Stimulated activated CD4-positive, alpha-beta T cell treated with anti-CD3 and anti-CD28 coated beads, TNF-alpha, amount 100 ng/mL, for 1 hour (primary cell): ENCODE data around the gene OCA2.
"Not testable (repeated sequence)": the region's sequence is repeated elsewhere in the genome, so short reads cannot be mapped to it uniquely, and the experiment has no call there.

Source experiments
- DNase-seq, 3 donors: peaks; one replicate each; pipeline ENCODE4 v3.0.0-alpha.2; 2020; ENCODE audit warnings: low read depth in 3 of 3, low spot score in 1 of 3

OCA2 gene

DNA sequence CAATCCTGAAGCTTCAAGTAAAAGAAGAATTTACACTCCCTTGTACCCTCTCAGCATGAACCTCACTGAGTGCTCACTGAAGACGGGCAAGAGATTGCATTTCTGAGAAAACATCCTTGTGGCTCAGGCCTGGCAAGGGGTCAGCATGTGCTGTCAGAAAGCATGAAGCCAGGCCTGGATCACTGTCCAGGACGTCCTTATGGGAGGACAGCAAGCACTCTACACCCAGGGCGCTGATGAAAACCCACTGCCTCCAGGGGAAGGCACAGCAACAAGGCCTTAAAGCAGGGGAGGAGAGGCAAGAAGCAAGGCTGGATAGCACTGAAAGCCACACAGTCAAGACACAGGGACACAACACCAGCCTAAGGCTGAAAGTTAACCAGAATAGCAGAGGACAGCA lies 315.4 kb downstream of the OCA2 start:
- no peak for DNase-seq

DNA sequence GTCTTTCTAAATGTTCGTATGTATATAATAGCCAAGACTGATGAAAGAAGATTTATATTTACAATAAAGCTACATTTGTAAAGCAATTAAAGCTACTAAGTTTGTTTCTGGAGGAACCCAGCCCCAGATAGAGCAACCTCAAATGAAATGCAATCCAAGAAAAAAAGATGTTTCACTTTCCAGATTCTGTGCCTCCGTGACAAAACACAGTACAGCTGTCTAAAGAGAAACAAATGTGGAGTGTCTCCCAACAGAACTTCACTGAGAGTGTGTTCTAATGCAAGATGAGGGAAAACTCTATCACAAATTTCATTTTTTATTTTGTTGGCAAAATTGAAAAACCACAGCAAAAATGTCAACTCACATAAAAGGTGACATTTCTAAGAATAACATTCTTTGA lies 317.0 kb downstream of the OCA2 start:
- no peak for DNase-seq

DNA sequence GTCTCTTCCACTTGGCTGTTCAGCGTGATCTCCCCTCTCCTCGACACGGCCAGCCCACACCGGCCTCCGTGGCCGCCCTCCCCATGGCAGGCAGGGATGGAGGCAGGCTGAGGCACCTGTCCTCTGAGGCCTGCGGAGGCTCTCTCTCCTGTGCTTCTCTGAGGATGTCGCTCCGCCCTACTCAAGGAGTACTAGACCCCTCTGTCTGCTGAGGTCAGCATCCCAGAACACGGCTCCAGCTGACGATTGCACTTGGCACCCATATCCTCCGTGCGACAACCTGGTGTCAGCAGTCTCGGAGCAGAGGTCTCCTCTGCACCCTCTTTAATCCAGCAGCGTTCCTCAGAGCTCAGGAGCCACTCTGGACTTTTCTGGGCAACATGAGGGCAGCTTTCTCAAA lies 322.6 kb downstream of the OCA2 start:
- DNase-seq: no peak

DNA sequence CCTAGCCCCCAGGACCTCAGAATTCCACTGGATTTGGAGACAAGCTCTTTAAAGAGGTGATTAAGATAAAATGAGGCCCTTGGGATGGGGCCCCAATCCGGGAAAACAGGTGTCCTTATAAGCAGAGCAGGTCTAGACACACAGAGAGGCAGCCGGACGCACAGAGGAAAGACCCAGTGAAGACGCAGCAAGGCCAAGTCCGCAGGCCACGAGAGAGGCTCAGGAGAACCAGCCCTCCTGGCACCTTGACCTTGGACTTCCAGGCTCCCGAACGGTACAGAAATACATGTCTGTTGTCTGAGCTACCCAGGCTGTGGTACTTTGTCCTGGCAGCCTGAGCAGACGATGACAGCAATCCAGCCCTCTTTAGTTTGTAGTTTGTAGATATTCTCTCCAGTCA lies 324.5 kb downstream of the OCA2 start:
- no peak for DNase-seq

DNA sequence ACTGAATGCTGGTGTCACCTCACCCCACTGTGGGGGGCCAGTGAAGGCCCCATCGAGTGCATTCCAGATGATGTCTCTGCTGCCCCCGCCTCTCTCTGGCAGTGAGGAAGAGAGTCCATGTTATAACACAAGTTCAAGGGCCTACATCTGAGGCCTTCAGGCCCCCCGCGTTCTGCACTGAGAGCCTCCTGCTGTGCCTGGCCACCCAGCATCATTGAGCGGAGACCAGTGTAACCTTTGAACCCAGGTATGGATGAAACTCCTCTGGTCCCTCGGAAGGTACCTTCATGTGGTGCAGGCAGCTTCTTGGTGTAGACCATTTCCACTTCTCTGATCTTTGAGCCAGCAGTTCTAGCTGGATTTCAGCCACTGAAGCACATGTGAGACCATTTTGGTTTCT lies 324.9 kb downstream of the OCA2 start:
- DNase-seq: no peak

DNA sequence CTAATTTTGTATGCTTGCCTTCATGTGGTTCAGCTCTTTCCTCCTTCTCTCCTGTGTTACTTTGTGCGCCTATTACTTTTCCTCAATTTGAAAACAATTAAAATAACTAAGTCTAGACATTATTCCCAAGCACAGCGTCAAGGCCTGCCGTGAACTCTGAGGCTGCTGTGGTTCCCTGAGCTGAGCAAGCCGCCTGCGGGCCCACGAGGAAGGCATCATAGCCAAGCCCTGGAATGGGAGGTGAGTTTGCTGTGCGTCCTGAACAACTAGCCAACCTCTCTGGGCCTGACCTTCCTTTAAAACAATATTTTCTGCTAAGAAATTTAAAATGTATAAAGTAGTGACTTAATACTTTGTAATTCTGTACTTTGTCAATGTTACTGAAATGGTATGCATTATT lies 327.2 kb downstream of the OCA2 start:
- no peak for DNase-seq

DNA sequence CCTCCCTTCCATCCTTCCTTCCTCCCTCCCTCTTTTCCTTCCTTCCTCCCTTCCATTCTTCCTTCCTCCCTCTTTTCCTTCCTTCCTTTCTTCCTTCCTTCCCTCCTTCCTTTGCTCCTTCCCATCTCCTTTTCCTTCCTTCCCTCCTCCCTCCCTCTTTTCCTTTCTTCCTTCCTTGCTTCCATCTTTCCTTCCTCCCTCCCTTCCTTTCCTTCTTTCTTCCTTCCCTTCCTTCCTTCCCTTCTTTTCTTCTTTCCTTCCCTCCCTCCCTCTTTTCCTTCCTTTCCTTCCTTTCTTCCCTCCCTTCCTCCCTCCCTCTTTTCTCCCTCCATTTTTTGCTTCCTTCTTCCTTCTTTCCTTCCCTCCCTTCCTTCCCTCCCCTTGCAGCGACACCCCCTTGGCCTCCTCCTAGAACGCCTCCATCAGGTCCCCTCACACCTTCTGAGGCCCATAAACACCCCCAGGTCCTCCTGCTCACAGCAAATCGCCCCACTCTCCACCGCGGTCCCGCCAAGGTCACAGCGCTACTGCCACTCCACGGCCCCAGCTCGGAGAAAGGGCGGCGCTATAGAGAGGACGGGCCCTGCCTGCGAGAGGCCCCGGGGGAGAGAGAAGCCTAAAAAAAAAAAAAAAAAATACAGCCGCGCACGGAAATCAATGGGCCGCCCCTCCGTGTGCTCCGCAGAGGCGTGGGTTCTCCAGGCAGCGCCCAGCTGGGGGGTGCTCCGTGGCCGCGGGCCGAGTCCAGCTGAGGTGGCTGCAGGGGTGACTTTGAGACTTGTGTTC lies 328.2 kb downstream of the OCA2 start:
- DNase-seq: no peak

DNA sequence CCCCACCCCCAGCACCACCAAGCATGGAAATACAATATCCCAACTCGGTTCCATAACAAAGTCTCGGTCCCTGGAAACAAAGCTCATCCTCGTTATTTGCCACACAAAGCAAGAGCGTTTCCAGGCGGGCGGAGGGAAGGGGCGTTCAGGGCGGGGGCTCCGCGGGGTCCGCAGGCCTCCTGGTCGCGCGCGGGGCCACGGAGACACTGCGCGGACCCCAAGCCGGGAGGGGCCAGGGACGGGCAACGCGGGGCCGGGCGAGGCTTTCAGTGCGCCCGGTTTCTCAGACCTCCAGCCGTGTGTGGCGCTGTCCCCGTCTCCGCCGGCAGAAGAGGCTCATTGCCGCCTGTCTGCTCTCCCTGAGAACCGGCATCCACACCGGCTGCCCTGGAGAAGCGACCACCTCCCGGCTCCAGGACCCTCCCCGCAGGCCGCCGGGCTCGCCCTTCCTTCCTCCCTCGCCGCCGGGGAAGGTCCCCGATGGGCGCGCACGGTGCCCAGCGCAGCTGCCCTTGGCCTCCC lies 329.0 kb downstream of the OCA2 start:
- no peak for DNase-seq

DNA sequence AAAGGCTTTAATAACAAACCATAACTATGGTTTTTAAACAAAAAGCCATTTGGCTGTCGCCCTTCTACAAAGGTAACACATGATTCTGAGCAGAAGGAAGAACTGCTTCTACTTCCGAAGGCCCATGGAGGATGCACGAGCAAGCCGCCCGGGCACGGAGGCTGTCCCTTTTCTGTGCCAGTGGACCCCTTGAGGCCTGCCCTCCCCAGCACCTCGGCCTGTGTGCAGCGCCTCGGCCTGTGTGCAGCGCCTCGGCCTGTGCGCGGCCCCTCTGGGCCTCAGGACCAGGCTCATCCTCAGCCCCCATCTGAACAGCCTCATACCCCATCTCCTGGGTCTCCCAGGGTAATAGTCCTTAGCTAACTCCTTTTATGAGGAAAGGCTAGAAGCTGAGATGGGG lies 329.5 kb downstream of the OCA2 start:
- DNase-seq: no peak

DNA sequence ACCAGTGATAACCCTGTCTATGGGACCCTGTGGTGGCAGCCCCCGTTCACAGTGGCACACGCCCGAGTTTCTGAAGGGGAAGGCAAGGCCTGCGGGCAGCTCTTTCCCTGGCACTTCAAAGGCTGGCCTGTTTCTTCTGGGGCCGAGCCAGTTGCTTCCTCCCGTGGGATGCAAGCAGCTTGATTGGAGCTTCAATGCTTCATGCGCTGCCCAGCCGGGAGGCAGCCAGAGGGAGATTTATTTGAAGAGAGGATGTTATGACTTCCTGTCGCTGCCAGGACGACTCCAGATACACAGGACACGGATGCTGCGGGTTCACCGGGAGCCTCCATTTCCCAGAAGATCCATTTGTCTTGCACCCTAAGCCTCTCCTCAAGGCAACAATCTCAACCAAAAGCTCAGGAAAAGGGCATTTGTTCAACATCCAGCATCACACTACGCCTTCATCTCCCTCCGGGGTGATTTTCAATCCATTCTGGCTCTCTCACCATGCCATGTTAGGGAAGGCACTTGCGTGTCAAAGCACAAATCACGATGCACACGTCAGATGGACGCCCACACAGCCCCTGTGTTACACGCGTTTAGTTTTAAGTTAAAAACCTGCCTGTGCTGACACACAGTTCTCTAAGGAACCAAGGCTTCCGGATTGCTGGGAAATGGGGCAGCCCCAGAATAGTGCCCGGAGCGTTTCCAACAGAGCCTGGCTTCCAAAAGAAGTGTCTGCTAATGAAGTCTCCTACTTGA lies 330.2 kb downstream of the OCA2 start:
- DNase-seq: no peak

DNA sequence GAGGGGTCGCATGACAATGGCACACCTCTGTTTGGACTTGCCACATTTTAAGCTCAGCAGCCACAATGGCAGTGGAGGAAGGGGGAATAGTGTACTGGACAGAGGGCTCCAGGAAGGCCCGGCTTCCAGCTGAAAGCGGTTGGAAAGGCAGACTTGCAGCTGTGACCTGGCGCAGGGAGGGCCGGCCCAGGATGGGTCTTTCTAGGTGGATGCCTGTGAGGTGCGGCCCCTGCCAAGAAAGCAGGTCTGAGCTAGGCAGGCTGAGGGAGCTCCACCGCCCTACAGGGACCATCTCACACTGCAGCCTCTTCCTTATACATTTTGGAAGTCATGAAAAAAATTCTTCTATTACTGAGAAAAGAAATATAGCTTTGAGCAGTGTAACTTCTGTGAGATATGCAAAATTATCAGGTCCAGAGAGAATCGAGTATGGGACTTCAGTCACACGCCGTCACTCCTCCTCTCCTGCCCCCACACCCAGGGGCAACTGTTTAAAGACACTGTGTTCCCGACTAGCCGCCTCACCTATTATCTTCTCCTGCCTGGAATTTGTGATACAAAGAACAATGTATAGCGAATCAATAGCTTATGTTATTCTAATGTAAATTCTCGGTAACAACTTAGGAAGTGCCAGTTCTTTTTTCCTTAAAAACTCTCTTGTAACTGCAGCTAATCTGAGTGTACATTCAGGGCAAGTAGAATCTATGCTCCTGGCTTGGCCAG lies 331.0 kb downstream of the OCA2 start:
- no peak for DNase-seq

DNA sequence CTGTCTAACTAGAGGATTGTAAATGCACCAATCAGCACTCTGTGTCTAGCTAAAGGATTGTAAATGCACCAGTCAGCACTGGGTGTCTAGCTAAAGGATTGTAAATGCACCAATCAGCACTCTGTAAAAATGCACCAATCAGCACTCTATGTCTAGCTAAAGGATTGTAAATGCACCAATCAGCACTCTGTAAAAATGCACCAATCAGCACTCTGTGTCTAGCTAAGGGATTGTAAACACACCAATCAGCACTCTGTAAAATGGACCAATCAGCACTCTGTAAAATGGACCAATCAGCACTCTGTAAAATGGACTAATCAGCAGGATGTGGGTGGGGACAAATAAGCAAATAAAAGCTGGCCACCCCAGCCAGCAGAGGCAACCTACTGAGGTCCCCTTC lies 331.7 kb downstream of the OCA2 start:
- DNase-seq: not testable (repeated sequence)

DNA sequence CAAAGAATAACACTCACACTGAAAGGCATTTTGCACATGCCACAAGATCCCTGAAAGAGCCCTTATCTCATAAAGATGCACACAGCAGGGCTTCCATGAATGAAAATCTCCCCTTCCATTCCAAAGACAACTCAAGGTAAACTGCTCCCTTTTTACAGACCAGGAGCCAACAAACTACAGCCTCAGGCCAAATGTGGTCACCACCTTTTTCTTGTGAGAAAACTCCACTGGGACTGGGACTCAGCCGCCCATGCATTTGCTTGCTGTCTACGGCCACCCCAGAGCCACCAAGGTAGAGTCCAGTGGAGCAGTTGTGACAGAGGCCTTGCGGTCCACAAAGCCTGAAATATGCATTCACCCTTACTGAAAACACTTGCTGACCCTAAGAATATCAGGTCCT lies 334.8 kb downstream of the OCA2 start:
- DNase-seq: no peak

DNA sequence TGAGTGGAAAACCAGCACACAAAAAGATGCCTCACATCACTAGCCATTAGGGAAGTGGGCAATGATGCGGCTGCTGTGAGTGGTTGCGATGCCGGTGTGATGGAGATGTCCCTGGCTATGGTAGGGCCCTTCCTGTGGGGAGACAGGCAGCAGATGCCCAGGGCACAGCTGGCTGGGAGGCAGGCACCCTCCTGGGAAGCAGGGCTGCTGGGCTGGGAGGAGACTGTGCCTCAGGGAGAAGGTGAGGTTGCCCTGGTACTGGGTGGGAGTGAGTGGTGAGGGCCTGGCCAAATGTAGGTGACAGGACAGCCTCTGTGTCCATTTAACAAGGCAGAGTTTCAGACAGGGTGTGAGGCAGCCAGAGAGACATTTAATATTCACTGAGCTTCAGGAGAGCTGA lies 335.6 kb downstream of the OCA2 start:
- DNase-seq: no peak

DNA sequence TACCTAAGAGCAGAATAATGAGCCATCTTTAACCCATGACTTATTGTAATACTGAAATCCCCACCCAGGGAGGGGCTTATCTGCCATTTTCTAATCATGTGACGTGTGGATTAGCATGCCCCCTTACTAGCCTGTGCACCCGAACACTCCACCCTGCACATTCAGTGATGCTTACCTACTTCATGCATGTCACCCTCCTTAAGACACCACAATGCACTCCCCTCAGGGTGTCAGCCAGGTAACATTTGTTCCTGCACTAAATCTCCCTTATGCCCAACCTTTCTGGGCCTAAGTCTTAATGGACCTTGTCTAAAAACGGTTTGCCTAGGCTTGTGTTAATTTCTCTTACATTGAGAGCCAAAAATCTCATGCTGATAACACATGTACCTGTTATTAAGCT lies 336.6 kb downstream of the OCA2 start:
- no peak for DNase-seq

DNA sequence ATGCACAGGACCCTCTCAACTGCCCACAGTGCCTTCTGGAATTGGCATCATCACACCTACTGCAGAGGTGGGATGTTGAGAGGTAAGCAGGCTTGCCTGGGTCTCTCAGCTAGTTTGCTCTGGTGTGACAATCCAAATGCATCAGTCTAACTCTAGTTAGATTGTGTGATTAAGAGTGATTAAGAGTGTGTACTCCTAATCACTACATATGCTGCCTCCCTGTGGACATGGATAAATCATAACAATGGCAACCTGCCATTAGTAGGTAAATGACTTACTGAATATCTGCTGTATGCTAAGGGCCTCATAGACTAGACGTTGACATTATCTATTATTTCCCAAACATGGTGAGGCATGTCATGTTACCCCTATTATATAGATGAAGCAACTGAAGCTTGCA lies 342.1 kb downstream of the OCA2 start:
- DNase-seq: no peak

DNA sequence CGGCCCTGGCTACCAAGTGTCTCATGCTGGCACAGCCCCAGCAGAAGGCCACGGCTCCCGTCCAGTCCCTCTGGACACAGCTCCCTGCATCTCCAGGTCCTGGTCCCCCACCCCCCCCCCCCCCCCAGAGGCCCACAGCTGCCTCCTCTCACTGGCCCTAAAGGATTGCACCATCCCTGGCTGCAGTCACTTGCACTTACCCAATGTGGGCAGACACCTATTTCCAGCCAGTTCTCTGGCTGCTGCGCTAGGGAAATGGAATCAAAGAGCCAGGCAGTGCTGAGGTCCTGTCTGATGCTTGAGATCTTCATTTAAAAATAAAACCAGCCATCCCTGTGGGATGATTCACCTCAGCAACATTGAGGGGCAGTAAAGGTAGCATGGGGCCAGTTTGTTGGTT lies 346.4 kb downstream of the OCA2 start:
- DNase-seq: no peak

DNA sequence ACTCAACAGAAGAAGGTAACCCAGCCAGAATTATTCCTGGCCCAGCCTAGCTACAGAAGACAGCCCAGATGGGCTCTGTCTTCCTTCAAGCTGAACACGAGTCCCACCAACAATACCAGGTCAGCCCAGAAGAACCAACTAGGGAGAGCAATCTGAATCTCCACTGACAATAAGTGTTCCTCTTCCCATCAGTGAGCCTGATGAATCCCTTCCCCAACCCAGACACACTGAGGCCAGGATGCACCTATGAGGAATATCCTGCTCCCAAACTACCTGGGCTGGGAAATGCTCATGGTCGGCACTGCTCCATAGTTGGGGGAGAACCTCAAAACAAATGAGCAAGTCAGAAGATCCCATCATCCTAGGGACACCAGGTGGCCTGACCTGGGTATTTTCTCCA lies 351.1 kb downstream of the OCA2 start:
- DNase-seq: no peak

DNA sequence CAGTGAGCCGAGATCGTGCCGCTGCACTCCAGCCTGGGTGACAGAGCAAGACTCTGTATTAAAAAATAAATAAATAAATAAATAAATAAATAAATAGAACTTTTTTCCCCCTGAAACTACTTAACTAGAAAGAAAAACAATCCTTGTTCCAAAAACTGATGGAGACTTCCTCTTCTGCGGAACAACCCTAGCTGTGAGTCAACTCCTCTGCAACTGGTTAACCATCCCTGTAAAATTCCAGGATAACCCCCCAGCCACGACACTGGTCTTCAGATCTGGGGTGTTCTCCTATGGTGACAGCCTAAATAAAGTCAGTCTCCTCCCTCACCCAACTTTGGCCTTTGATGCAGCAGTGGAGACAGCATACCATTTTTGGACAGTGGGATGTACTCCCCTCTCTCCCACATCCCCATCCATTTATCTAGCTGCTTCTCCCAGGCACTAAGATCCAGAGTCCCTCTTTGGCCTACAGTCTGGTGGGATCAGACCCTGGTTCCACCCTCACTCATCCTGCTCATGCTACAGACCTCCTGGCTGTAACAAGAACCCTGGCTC lies 352.6 kb downstream of the OCA2 start:
- DNase-seq: no peak

DNA sequence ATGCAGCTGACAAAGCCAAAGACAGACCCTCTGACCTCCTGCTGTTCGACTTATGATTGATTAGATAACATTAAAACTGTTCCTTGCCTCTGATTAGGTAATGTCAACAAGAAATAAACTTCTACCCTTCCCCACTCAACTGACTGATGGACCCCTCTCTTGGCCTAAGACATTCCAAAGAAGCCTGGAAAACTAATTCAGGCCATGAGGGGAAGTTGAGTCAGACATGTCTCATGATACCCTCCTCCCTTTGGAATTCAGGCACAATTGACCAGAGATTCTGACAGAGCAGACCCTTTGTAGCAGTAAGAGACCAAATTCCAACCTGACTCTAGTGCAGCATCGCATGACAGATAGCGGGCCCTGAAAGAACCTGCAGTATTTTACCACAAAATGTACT lies 354.5 kb downstream of the OCA2 start:
- no peak for DNase-seq

DNA sequence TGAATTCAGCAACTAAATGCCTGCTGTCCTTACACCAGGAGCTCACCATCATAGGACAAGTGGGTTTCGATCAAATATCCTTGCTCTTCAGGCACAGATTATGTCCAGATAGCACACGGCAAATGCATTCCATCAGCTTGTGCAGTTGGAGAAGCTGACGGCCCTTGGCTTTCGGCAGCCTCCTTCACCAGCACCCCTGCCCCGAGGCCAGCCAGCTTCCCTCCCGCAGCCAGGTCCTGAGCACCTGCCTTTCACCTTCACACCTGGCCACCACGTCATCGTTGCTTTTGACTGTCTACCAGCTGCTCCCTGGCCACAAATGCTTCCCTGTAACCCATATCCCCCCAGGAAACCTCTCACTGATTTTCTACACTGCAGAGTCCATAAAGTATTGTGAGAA lies 355.5 kb downstream of the OCA2 start:
- no peak for DNase-seq
